Stimulated activated CD8-positive, alpha-beta memory T cell treated with anti-CD3 and anti-CD28 coated beads, Interleukin-12 subunit alpha, Interleukin-12 subunit beta, amount 100 ng/mL, for 1 hour (primary cell): ENCODE data around the gene SERPINE2.

Experiments used
- DNase-seq: peaks from one replicate; pipeline ENCODE4 v3.0.0-alpha.2; 2020; ENCODE audit warnings: low read depth

SERPINE2 gene, protein sequence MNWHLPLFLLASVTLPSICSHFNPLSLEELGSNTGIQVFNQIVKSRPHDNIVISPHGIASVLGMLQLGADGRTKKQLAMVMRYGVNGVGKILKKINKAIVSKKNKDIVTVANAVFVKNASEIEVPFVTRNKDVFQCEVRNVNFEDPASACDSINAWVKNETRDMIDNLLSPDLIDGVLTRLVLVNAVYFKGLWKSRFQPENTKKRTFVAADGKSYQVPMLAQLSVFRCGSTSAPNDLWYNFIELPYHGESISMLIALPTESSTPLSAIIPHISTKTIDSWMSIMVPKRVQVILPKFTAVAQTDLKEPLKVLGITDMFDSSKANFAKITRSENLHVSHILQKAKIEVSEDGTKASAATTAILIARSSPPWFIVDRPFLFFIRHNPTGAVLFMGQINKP

GRCh38 chr2:224039080-224039769, at the start of gene SERPINE2:
Gene SERPINE2, minus strand, starts transcription at chr2:224039286. Its CDS starts 37,386 bp downstream, at chr2:224001900.
- DNase-seq: peak; percentile 19

DNA sequence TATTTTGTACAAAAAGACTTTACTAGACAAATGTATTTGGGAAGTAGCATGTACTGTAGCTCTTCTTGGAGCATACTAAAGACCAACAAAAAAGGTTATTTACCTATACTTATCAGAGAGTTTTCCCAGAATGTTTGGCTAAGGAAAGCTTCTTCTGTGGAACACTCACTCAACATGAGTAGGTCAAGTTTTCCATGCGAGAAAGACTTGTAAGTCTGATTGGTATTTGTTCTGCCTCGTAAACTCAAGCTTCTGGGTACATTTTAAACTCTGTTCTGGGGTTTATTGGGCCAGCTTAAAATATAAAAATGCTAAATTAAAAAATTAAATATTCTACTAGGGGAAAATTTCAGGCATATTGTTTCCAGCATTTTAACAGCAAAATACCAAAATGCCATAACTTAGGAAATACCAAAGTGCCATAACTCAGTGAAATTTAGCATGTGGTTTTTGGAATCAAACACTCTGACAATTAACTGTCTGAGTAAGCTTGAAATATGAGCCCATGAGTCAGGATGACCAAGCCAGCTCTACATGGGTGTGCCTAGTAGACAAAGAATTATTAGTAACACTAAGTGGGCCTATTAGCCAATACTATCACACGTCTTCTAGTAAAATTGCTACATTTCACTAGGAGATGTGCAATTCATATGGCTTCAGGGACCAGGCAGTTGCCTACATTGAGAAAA, 47.3 kb upstream of the SERPINE2 start:
- DNase-seq: no peak

- DNase-seq: no peak
These were observed 46.7 kb upstream of the SERPINE2 start for GRCh38 chr2:224085811-224086210.

GRCh38 chr2:224085246-224085645, 46.2 kb upstream of the SERPINE2 start:
- DNase-seq: no peak

GRCh38 chr2:224084266-224084892, 45.3 kb upstream of the SERPINE2 start:
- DNase-seq: no peak

DNA sequence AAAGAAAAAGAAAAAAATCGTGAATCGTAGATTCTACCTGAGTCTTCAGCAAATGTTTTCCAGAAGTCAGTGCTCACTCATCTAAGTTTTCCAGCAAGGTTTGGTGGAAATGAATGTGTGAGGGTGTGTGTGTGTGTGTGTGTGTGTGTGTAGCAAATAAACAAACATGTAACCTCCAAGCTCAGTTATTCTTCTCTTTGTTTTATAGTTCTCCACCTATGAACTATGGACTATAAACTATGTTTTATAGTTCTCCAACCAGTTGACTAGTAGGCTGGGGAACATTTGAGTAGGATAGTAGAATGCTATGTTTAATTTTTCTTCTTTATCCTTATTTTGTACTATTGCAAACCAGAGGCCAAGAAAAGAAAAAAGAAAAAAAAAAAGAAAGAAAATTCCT, 44.6 kb upstream of the SERPINE2 start:
- no peak for DNase-seq

- DNase-seq: no peak
These were observed 39.6 kb upstream of the SERPINE2 start for GRCh38 chr2:224078656-224079055.

DNA sequence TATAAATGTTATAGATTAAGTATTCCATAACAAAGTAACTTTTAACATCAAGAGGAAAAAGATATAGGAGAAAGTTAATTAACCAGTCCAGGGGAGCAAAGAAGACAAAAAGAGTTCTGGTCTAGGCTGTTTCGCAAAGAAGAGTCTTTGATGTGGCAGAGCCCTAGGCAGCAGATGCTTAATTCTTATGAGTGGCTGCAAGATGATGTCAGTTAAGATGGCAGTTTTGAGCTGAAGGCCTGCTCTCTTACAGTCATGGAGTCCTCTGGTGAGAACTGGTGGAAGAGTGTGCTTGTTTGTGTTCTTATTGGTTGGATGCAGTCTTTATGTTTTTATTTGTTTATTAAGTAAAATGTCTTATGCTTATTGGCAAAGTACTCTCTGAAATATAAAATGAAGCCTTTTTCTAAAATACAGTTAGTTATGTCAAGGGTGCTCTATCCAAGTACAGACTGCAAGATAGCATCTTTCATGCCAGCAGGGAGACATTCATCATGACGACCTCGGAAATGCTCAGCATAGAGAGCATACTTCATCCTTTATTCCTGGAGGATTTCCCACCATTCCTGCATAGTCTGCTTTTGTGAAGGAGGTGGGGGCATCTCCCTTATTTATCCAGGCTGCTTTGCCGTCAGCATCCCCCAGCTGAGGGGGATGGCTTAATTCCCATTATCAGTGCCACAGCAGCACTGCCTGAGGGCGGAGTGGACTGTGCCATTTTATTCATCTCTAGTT, 38.9 kb upstream of the SERPINE2 start:
- no peak for DNase-seq

DNA sequence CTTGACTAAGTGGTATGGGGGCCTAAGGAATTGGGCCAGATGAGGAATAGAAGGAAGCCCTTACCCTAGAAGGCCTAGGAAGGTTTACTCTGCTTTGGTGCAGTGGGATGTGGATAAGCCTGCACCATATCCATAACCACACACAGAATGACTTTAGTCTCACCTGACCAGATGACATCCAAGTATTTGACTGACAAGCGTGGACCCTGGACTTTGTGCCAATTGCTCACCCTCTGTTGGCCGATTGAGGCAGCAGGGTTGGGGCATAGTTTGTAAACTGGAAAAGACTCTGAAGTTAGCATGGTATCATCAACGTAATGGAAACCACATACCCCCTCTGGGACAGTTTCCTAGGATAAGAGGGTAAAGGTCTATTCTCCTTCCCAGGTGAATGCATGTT, 36.5 kb upstream of the SERPINE2 start:
- DNase-seq: no peak

DNA sequence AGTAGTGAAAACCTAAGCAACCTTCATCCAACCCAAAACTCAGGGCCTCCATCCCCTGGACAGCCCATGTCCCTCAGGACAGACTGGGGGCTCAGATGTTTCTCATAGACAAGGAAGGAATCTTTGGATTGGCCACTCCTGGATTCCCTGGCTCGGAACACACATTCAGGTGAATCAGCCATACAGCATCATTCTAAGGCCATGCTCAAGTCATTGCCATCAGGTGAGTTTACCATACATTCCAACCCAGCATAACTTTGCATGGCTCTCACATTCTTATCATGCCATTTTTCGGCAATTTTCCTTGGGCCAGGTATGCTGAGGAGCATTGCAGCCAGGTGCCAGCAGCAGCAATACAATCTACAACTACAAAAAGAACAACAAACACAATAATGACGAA, 34.6 kb upstream of the SERPINE2 start:
- DNase-seq: no peak

DNA sequence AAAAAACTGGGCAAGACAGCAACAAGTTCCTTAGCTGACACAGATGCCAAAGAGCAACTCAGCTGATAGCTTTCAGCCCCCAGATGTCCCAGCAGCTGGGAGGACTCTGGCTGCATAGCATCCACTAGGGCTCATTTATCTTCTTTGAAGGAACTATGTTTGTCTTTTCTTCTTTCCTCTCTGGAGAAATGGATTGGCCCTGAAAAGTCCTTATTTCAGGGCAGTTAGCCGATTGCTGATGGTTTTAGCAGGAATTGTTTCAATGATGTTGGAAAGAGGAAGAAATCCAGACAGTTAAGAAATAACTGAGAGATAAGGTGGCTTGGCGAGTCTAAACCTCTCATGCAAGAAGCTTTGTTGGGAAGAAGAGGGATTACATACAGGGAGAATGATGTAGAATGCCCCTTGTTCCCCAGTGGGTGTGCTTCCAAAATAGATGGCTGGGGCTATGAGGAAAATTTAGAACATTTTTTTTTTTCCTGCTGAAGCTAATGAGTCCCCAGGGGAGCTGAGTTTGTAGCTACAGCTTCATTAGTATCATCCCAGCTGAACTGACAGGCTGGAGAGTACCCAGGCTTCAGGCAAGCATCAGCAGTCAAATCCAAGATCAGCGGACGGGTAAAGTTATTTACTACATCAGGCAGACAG, 33.6 kb upstream of the SERPINE2 start:
- DNase-seq: no peak

GRCh38 chr2:224069172-224069571, 30.1 kb upstream of the SERPINE2 start:
- no peak for DNase-seq

DNA sequence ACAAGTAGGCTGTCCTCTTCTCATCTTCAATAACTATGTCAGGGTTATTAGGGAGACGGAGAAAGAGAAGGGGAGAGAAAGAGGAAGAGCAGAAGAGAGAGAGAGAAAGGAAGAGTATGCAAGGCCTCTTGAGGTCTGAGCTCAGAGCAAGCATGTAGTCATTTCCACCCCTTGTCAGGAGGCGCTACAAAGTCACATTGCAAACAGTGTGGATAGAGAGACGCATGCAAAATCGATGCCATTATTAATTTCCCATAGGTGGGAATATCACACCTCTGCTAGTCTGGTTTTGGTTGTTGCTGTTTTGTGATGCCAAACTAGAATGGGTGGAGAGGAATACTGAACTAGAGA, 24.2 kb upstream of the SERPINE2 start:
- no peak for DNase-seq

DNA sequence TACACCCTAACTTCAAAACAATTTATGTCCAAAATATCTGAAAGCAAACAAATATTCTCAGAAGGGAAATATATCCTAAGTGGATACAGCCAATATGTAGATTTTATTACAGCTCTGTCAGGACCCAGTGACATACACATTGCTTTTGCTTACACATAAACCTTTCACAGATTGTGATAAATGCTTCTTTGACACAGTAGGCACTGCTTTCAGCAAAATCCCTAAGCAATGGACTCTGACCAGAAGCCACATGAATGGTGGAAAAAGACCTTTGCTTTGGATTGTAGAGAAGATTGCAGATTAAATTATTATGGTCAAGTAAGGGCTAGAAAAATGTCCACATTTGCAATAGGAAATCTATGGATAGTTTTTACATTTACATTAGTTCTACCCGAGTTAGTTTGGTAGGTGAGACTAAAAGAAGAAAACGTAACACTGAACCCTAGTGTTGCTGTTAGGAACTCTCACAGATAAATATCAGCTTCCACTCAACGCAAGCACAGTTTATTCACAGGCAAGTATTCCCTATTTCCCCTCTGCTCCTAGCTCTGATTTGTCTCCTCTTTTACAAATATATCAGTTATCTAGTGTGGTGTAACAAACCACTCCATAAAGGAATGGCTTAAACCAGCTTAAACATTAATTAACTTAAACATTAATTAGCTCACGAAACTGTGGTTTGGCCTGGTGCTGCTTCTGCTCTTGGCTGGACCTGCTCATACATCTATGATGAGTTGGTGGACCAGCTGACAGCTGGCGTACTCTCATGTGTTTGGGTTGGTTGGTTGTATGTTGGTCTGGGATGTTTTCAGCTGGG, 23.6 kb upstream of the SERPINE2 start:
- no peak for DNase-seq

DNA sequence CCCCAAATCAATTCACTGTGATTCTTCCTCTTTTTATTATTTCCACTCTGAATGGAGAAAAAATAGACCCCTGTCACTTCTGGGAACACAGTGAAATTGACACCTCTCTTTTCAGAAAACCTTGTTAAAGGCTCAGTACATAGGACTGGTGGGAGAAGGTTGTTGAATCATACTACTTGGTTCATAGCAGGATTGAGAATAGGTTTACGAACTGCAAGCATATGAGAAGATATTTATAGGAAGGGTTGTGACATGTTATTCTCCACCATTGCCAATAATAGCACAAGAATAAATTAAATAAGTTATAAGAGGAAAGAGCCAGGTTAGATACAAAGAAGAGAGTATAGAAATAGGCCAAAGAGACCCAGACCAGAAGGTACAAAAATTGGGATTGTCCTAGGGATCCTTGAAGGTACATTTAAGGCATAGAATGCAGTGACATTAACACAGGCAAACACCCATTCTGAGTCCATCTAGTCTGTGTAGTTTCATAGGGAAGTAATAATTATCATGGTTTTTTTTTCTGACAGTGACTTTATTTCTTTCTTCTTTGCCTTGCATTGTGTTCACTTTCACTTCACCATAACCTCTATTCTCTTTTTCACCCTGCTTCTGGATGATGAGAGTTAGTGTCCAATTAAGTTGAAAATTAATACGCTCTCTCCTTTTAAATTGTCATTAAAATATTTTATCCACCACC, 21.8 kb upstream of the SERPINE2 start:
- no peak for DNase-seq

DNA sequence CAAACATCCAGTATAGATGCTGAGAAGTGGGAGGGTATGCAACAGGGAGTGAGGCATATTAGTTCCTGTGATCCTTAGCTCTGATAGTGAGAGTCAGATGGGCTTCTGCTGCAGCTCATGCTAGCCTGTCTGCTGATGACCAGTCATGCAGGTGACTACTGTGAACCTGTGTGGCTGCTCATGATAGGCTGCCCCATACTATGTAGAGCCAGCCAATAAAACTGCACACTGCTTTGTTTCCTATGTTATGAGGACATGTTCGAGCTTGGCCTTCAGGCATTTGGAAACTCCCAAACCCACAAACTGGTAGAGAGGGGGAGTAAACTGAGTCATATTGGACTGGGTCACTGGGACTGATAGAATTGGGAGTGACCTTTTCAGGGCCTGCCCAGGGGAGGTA, 20.1 kb upstream of the SERPINE2 start:
- no peak for DNase-seq

- DNase-seq: no peak
These were observed 19.1 kb upstream of the SERPINE2 start for GRCh38 chr2:224058048-224058775.

GRCh38 chr2:224056889-224057288, 17.8 kb upstream of the SERPINE2 start:
- no peak for DNase-seq

DNA sequence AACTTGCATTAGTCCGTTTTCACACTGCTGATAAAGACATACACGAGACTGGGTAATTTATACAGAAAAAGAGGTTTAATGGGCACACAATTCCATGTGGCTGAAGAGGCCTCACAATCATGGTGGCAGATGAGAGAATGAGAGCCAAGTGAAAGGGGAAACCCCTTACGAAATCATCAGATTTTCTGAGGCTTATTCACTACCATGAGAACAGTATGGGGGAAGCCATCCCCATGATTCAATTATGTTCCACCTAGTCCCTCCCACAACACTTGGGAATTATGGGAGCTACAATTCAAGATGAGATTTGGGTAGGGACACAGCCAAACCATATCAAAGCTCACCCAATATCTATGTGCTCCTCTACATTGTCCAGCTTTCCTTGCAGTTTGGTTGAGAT, 16.0 kb upstream of the SERPINE2 start:
- no peak for DNase-seq
